HepG2 (cell line): ENCODE results near the gene SETD1B. TPM values are rescaled to one million over a fixed set of nuclear protein-coding genes. Genes with fewer than 3 reads are reported as not detected.
A peak's percentile ranks its signal among the peaks of the same experiment; 100 is the strongest.

Experiments
- ATF3 ChIP-seq: sonication (generic); formaldehyde crosslinking; IDR thresholded peaks from 2 replicates; pipeline ENCODE4 v1.4.0; 2020; ENCODE audit warnings: missing genetic modification reagents
- BCL6 ChIP-seq: IDR thresholded peaks from 2 replicates; pipeline ENCODE4 v1.6.1; 2016; ENCODE audit warnings: missing genetic modification reagents, missing compliant biosample characterization
- CCAR2 ChIP-seq: fragments of 200-400 bp; formaldehyde crosslinking; optimal IDR thresholded peaks from 2 replicates; pipeline ENCODE3; 2018; ENCODE audit warnings: low read depth, mild to moderate bottlenecking, low read length, moderate library complexity
- EHMT2 ChIP-seq: fragments of 200-600 bp; sonication (generic); IDR thresholded peaks from 2 replicates; pipeline ENCODE4 v1.7.0; 2017; ENCODE audit warnings: antibody characterized with exemption, low read depth, low read length, borderline replicate concordance
- FOXA3 ChIP-seq: IDR thresholded peaks from 2 replicates; pipeline ENCODE4 v1.6.1; 2016; ENCODE audit warnings: missing genetic modification reagents, missing compliant biosample characterization
- GATA4 ChIP-seq: sonication (generic); IDR thresholded peaks from 2 replicates; pipeline ENCODE4 v1.6.1; 2016; ENCODE audit warnings: antibody characterized with exemption, low read depth, borderline replicate concordance
- KAT8 ChIP-seq: IDR thresholded peaks from 2 replicates; pipeline ENCODE4 v1.6.1; 2016; ENCODE audit warnings: missing genetic modification reagents, missing compliant biosample characterization
- KLF16 ChIP-seq, 2 experiments: sonication (generic) in 1 of 2; formaldehyde crosslinking in 1 of 2; IDR thresholded peaks; 2 replicates each; pipeline versions ENCODE4 v1.6.1 to v1.8.0; 2016 to 2023; ENCODE audit warnings: missing genetic modification reagents in 2 of 2, missing compliant biosample characterization in 1 of 2
- KMT2A ChIP-seq: sonication (generic); formaldehyde crosslinking; IDR thresholded peaks from 2 replicates; pipeline ENCODE4 v1.4.0; 2020; ENCODE audit warnings: missing genetic modification reagents
- MXD4 ChIP-seq: IDR thresholded peaks from 2 replicates; pipeline ENCODE4 v1.6.1; 2016; ENCODE audit warnings: mild to moderate bottlenecking, missing biosample characterization, missing genetic modification reagents
- NKX3-1 ChIP-seq: sonication (generic); formaldehyde crosslinking; IDR thresholded peaks from 2 replicates; pipeline ENCODE4 v1.5.0; 2020; ENCODE audit warnings: missing genetic modification reagents
- POLR2G ChIP-seq: fragments of 200-400 bp; formaldehyde crosslinking; IDR thresholded peaks from 2 replicates; pipeline ENCODE4 v1.6.1; 2018; ENCODE audit warnings: mild to moderate bottlenecking, low read depth, low read length, moderate library complexity
- SETDB1 ChIP-seq: sonication (generic); formaldehyde crosslinking; IDR thresholded peaks from 2 replicates; pipeline ENCODE4 v1.5.1; 2020; ENCODE audit warnings: missing genetic modification reagents, mild to moderate bottlenecking, borderline replicate concordance
- SP2 ChIP-seq: sonication (generic); formaldehyde crosslinking; IDR thresholded peaks from 2 replicates; pipeline ENCODE4 v1.5.1; 2020; ENCODE audit warnings: mild to moderate bottlenecking, missing genetic modification reagents
- TEAD3 ChIP-seq: optimal IDR thresholded peaks from 2 replicates; pipeline ENCODE3; 2016; ENCODE audit warnings: borderline replicate concordance
- ZNF430 ChIP-seq: sonication (generic); formaldehyde crosslinking; IDR thresholded peaks from 2 replicates; pipeline ENCODE4 v1.9.0; 2021; ENCODE audit warnings: mild to moderate bottlenecking, missing genetic modification reagents
- ZNF652 ChIP-seq: IDR thresholded peaks from 2 replicates; pipeline ENCODE4 v1.6.1; 2016; ENCODE audit warnings: low read depth, borderline replicate concordance
- ZNF883 ChIP-seq: sonication (generic); formaldehyde crosslinking; IDR thresholded peaks from 2 replicates; pipeline ENCODE4 v1.5.1; 2020; ENCODE audit warnings: mild to moderate bottlenecking, missing genetic modification reagents; ENCODE audit errors: not compliant biosample characterization
- polyA plus RNA-seq, 8 experiments: library from polyadenylated mRNA; depleted of rRNA in 3 of 8; stranded (reverse) in 7 of 8; unstranded in 1 of 8; fragments of >200 nt; fragmentation: Illumina TruSeq in 4 of 8; extraction: Trizol in 4 of 8; gene quantifications; 2 replicates each; pipeline versions ENCODE4 v1.2.1 to v1.2.3, GENCODE V29; 2011 to 2016; ENCODE audit warnings: low read depth in 4 of 8, missing spikeins in 1 of 8, mixed read lengths in 1 of 8; ENCODE audit not compliant: insufficient read depth in 1 of 8
- total RNA-seq, 5 experiments: library from RNA; depleted of rRNA; stranded (reverse); fragments of >200 nt; fragmentation: Illumina TruSeq; extraction: Trizol; gene quantifications; 2 replicates each; pipeline ENCODE4 v1.2.3, GENCODE V29; 2016; ENCODE audit warnings: low read depth in 1 of 5
- TF ChIP-seq, protein P1 (sequence below): sonication (generic); formaldehyde crosslinking; IDR thresholded peaks from 2 replicates; pipeline ENCODE4 v1.4.0; 2020; ENCODE audit warnings: missing genetic modification reagents, borderline replicate concordance
- TF ChIP-seq, protein P2 (sequence below): sonication (generic); formaldehyde crosslinking; IDR thresholded peaks from 2 replicates; pipeline ENCODE4 v1.4.0; 2020; ENCODE audit warnings: missing genetic modification reagents
- TF ChIP-seq, protein P3 (sequence below): IDR thresholded peaks from 2 replicates; pipeline ENCODE4 v1.6.1; 2016; ENCODE audit warnings: mild to moderate bottlenecking
- TF ChIP-seq, protein P4 (sequence below): sonication (generic); formaldehyde crosslinking; IDR thresholded peaks from 2 replicates; pipeline ENCODE4 v1.4.0; 2020; ENCODE audit warnings: mild to moderate bottlenecking, missing genetic modification reagents

SETD1B gene
- total and polyA plus RNA-seq, 2 of the 13 experiments (the other 11 are each of a cell fraction or from before 2014, with no cell fraction given): 1.1 to 1.4 TPM

DNA sequence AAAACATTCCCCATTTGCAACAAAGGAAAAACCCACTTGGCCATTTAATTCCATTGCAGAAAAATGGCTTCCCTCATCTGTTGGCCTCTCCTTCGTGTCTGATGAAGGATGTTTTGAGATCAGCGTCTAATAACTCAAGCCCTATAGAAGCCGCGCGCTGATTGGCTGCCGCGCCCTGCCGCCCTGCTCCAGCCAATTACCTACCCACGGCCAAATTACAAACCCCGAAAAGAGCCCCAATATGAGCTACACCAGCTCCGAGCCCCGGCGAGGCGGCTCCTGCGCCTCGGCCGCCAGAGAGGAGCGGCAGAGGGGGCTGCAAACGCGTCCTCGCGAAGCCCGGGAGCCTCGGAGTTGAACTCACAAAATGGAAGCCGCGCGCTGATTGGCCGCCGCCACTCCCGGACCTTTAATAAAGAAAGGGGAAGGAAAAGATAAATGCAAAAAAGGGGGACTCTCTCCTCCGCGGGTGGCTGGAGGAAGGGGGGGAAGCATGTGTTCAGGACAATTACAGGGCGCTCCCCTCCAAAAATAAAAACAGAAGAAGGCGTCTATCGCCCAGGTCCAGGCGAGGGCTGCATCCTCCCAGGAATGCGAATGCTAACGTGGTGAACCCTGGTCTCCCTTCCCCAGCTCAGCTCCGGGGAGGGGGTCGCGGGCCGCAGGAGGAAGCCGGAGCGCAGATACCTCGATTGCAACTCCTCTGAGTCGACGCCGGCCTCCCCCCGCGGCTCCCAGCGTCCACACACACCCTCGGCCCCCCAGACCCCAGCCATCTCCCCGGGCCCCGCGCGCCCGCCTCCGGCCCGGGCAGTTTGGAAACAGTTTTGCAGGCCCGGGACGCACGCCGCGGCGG, 738 bp upstream of the SETD1B start (continued):
- no peak for TF ChIP-seq SP2 (CRISPR knock-in tag)
- peak; percentile 65 for TF ChIP-seq KMT2A (CRISPR knock-in tag)
- TF ChIP-seq ZNF883 (CRISPR knock-in tag): peak; percentile 7
- TF ChIP-seq TEAD3 (CRISPR knock-in tag): peak; percentile 46
- TF ChIP-seq ZNF430 (CRISPR knock-in tag): peak; percentile 70; the same call in 1 of the 2 replicates
- no peak for TF ChIP-seq EHMT2
- 0 out of 2 replicates have a peak, but pooled peaks have one; percentile 12 for TF ChIP-seq ZNF652
- peak; percentile 38; the same call in 1 of the 2 replicates for TF ChIP-seq FOXA3
- TF ChIP-seq, protein P1, sequence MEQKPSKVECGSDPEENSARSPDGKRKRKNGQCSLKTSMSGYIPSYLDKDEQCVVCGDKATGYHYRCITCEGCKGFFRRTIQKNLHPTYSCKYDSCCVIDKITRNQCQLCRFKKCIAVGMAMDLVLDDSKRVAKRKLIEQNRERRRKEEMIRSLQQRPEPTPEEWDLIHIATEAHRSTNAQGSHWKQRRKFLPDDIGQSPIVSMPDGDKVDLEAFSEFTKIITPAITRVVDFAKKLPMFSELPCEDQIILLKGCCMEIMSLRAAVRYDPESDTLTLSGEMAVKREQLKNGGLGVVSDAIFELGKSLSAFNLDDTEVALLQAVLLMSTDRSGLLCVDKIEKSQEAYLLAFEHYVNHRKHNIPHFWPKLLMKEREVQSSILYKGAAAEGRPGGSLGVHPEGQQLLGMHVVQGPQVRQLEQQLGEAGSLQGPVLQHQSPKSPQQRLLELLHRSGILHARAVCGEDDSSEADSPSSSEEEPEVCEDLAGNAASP (CRISPR knock-in tag): peak; percentile 9; the same call in 1 of the 2 replicates
- no peak for TF ChIP-seq NKX3-1 (CRISPR knock-in tag)
- no peak for TF ChIP-seq CCAR2
- peak; percentile 79; the same call in 1 of the 2 replicates for TF ChIP-seq KAT8 (CRISPR knock-in tag)
- TF ChIP-seq GATA4: peak; percentile 49; the same call in 1 of the 2 replicates
- peak; percentile 93 for TF ChIP-seq POLR2G
- no peak for TF ChIP-seq SETDB1 (CRISPR knock-in tag)
- TF ChIP-seq, protein P2, sequence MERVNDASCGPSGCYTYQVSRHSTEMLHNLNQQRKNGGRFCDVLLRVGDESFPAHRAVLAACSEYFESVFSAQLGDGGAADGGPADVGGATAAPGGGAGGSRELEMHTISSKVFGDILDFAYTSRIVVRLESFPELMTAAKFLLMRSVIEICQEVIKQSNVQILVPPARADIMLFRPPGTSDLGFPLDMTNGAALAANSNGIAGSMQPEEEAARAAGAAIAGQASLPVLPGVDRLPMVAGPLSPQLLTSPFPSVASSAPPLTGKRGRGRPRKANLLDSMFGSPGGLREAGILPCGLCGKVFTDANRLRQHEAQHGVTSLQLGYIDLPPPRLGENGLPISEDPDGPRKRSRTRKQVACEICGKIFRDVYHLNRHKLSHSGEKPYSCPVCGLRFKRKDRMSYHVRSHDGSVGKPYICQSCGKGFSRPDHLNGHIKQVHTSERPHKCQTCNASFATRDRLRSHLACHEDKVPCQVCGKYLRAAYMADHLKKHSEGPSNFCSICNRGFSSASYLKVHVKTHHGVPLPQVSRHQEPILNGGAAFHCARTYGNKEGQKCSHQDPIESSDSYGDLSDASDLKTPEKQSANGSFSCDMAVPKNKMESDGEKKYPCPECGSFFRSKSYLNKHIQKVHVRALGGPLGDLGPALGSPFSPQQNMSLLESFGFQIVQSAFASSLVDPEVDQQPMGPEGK (CRISPR knock-in tag): peak; percentile 66; the same call in 1 of the 2 replicates
- TF ChIP-seq KLF16 (CRISPR knock-in tag; IDR thresholded peaks at IDR 0.05): peak in 1 of 2 experiments; percentile 80; a peak in 2 of 4 replicates
- 0 out of 2 replicates have a peak, but pooled peaks have one; percentile 54 for TF ChIP-seq MXD4 (CRISPR knock-in tag)
- TF ChIP-seq, protein P3, sequence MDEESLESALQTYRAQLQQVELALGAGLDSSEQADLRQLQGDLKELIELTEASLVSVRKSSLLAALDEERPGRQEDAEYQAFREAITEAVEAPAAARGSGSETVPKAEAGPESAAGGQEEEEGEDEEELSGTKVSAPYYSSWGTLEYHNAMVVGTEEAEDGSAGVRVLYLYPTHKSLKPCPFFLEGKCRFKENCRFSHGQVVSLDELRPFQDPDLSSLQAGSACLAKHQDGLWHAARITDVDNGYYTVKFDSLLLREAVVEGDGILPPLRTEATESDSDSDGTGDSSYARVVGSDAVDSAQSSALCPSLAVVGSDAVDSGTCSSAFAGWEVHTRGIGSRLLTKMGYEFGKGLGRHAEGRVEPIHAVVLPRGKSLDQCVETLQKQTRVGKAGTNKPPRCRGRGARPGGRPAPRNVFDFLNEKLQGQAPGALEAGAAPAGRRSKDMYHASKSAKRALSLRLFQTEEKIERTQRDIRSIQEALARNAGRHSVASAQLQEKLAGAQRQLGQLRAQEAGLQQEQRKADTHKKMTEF: peak; percentile 57; the same call in 1 of the 2 replicates
- TF ChIP-seq BCL6 (CRISPR knock-in tag): peak; percentile 9; the same call in 1 of the 2 replicates
- TF ChIP-seq, protein P4, sequence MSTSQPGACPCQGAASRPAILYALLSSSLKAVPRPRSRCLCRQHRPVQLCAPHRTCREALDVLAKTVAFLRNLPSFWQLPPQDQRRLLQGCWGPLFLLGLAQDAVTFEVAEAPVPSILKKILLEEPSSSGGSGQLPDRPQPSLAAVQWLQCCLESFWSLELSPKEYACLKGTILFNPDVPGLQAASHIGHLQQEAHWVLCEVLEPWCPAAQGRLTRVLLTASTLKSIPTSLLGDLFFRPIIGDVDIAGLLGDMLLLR: no peak
- TF ChIP-seq ATF3 (CRISPR knock-in tag): 0 out of 2 replicates have a peak, but pooled peaks have one; percentile 10
